ENCODE data around the gene MATN4.
"Not testable (repeated sequence)": the region's sequence is repeated elsewhere in the genome, so short reads cannot be mapped to it uniquely, and the experiment has no call there.

- TF ChIP-seq CTCF, POLR2A (IDR thresholded peaks at IDR 0.05): not testable (repeated sequence)
Observed at GRCh38 chr20:45350795-45351194, 42.7 kb upstream of the MATN4 start.

All from uterus (tissue), 2 donors.